Measurements from ENCODE around the gene RUFY4. TPM values are rescaled to one million over a fixed set of nuclear protein-coding genes. Genes with fewer than 3 reads are reported as not detected.

RUFY4 gene
- polyA plus RNA-seq, 4 donors = 0.08 to 0.59 (median 0.18) TPM; not detected in 1

- DNase-seq (ENCODE audit: low read depth in 4 of 4, low spot score in 3 of 4) = no peak
Observed at GRCh38 chr2:218130377-218130776, 61.3 kb downstream of the RUFY4 start.

DNA sequence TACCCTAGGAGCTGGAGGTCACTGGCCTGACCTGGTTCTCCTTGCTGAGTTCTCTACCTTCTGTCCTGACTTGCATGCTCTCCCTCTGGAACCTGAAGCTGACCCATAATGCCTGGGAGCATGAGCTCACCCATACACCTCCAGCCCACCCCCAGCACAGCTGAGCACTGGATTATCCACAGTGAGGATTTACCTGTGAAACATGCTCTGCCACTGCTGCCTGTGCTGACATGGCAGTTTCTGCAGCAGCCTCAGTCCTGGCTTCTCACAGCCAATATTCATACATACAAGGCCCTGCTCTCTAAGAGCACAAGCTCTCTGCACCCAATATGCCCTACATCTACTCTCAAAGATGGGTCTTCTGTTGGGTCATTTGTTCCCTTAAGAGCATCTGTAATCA, 61.8 kb downstream of the RUFY4 start:
- no peak for DNase-seq (ENCODE audit: low read depth in 4 of 4, low spot score in 3 of 4)

- DNase-seq (ENCODE audit: low read depth in 4 of 4, low spot score in 3 of 4) = no peak
Observed at GRCh38 chr2:218137514-218137913, 68.5 kb downstream of the RUFY4 start.

DNA sequence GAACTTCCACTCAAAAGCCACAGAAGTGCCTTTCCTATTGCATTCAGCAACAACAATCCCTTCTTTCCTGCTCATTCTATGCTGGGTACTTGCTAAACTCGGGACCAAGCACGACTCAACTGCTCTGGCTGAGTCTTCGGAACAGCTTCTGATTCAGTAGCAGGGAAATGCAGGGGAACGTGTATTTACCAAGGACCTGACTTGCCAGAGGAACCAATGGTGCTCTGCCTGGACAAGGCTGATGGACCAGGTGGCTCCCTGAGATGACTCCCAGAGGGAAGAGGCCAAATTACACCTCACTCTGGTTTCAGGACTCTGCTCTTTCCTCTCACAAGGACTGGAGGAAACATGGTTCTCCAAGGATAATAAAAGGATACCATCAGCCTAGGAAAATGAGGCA, 69.0 kb downstream of the RUFY4 start:
- no peak for DNase-seq (ENCODE audit: low read depth in 4 of 4, low spot score in 3 of 4)

Other genes starting within 250 kb of the RUFY4 start
- 10 to 100 TPM; 56.1 to 65.8 (median 61.6) TPM for gene TNS1, start 66.3 kb upstream of the RUFY4 start, polyA plus RNA-seq (ENCODE audit: insufficient read length in 4 of 4)
- gene CXCR2, start 56.8 kb downstream of the RUFY4 start, polyA plus RNA-seq (ENCODE audit: insufficient read length in 4 of 4) = under 1 TPM; 0.19 to 0.44 (median 0.33) TPM
- under 1 TPM in 1 of 4 donors, not detected in 3; 0.08 TPM for gene CXCR1, start 97.7 kb downstream of the RUFY4 start, polyA plus RNA-seq (ENCODE audit: insufficient read length in 4 of 4)
- 100 to 1,000 TPM; 246 to 268 (median 258) TPM for gene ARPC2, start 147.9 kb downstream of the RUFY4 start, polyA plus RNA-seq (ENCODE audit: insufficient read length in 4 of 4)
- gene GPBAR1, start 191.8 kb downstream of the RUFY4 start, polyA plus RNA-seq (ENCODE audit: insufficient read length in 4 of 4) = 1 to 10 TPM; 2.1 to 2.4 (median 2.3) TPM
- gene AAMP, start 200.9 kb downstream of the RUFY4 start, polyA plus RNA-seq (ENCODE audit: insufficient read length in 4 of 4) = 100 to 1,000 TPM; 113 to 145 (median 117) TPM
- 100 to 1,000 TPM; 103 to 132 (median 111) TPM for gene PNKD, start 201.3 kb downstream of the RUFY4 start, polyA plus RNA-seq (ENCODE audit: insufficient read length in 4 of 4)
- 100 to 1,000 TPM in 2 of 4 donors, 10 to 100 TPM in 2; 90.9 to 107 (median 99.8) TPM for gene TMBIM1, start 223.2 kb downstream of the RUFY4 start, polyA plus RNA-seq (ENCODE audit: insufficient read length in 4 of 4)

All from right renal pelvis (tissue), 4 donors.